Neural cell (in vitro differentiated cells): ENCODE measurements around the gene PPP2R3A.
"Not testable (repeated sequence)": the region's sequence is repeated elsewhere in the genome, so short reads cannot be mapped to it uniquely, and the experiment has no call there.

Experiments used
- POLR2AphosphoS5 ChIP-seq: IDR thresholded peaks from 2 replicates; pipeline ENCODE4 v1.6.1; 2012
- RAD21 ChIP-seq: fragments of 450-650 bp; conservative IDR thresholded peaks from 2 replicates; pipeline ENCODE4 v1.6.1; 2014; ENCODE audit warnings: antibody characterized with exemption, mild to moderate bottlenecking, moderate library complexity
- TAF1 ChIP-seq: IDR thresholded peaks from 2 replicates; pipeline ENCODE4 v1.6.1; 2012; ENCODE audit warnings: low read depth
- TF ChIP-seq, protein P1 (sequence below): fragments of 450-650 bp; IDR thresholded peaks from 2 replicates; pipeline ENCODE4 v1.5.1; 2014; ENCODE audit warnings: antibody characterized with exemption, mild to moderate bottlenecking, moderate library complexity; ENCODE audit not compliant: poor library complexity, severe bottlenecking

DNA sequence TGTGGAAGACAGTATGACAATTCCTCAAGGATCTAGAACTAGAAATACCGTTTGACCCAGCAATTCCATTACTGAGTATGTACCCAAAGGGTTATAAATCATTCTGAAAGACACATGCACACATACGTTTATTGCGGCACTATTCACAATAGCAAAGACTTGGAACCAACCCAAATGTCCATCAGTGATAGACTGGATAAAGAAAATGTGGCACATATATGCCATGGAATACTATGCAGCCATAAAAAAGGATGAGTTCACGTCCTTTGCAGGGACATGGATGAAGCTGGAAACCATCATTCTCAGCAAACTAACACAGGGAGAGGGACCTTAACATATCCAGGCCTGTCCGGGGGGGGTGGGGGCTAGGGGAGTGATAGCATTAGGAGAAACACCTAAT is 154.3 kb downstream of the PPP2R3A start:
- TF ChIP-seq, protein P1, sequence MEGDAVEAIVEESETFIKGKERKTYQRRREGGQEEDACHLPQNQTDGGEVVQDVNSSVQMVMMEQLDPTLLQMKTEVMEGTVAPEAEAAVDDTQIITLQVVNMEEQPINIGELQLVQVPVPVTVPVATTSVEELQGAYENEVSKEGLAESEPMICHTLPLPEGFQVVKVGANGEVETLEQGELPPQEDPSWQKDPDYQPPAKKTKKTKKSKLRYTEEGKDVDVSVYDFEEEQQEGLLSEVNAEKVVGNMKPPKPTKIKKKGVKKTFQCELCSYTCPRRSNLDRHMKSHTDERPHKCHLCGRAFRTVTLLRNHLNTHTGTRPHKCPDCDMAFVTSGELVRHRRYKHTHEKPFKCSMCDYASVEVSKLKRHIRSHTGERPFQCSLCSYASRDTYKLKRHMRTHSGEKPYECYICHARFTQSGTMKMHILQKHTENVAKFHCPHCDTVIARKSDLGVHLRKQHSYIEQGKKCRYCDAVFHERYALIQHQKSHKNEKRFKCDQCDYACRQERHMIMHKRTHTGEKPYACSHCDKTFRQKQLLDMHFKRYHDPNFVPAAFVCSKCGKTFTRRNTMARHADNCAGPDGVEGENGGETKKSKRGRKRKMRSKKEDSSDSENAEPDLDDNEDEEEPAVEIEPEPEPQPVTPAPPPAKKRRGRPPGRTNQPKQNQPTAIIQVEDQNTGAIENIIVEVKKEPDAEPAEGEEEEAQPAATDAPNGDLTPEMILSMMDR: not testable (repeated sequence)
- TF ChIP-seq TAF1, RAD21, POLR2AphosphoS5: not testable (repeated sequence)
